ENCODE data around the gene APC2.
"Not testable (repeated sequence)": the region's sequence is repeated elsewhere in the genome, so short reads cannot be mapped to it uniquely, and the experiment has no call there.

The APC2 gene

DNA sequence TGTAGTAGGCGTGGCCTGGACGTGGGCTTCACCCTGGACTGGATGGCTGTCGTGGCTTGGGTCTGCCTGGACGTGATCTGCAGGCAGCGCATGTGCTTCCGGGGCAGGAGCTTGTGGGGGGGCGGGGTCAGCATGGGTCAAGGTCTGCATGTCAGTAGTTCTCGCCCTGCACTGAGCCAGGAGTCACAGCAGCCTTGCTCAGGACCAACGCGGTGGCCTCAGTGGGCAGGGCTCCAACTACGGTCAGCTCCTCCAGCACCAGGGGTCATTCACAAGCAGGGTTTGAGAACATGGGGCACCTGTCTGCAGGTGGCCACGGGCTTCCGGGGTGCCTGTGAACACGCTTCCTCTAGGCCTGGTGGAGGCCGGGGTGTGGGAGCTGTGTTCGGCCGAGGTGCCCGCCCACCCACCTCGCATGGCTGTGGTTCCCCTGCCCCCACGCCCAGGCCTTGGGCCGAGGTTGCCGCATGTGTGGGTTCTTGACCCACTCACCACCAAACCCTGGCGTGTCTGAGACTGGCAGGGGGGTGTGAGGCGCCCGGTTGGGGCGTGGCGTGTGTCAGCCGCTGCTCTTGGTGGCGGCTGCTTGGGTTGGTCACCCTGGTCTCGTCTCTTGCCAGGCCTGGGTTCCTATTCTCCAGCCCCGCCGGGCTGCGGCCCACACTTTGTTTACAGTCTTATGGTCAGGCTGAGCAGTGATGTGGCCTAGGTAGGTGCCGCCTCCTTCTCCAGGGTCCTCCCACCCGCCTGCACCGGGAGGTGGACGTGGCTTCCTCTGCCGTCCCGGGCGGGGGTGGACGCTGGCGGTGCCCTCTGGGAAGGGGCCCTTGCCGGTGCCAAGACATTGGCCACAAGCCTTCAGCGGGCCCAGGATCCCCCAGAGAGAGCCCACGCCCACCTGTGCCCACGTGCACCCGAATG, 16.5 kb upstream of the APC2 start:
- no peak for DNase-seq (ENCODE audit: low spot score in 2 of 2)

DNA sequence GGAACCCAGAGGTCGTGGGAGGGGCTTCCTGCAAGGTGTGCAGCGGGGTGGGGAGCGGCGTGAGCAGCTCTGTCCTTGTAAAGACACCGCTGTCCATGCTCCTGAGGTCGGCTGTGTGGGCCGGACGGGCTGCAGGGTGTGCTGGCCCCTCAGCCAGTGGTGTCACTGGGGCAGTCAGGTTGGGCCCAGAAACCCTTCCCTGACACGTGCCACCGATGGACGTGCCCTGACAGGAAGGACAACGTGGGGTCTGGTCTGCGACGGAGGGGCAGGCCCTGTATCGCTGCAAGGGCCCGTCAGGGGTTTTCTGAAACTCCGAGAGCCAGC, 15.9 kb upstream of the APC2 start:
- Mint-ChIP-seq H3K9me3 (no peaks in the 10 kb centered on the region), H3K36me3 (peaks cover 86% of the 10 kb centered on the region), H3K4me1 (peaks cover 7% of the 10 kb centered on the region), H3K27ac (no peak overlapping the region), H3K4me3 (no peak overlapping the region)
- DNase-seq (ENCODE audit: low spot score in 2 of 2), result no peak
- ATAC-seq, result no peak

More for the DNA sequence above, 16.5 kb upstream of the APC2 start:
- peaks cover 7% of the 10 kb centered on the region for H3K4me1 Mint-ChIP-seq
- ATAC-seq, result no peak
- H3K27ac Mint-ChIP-seq, result no peak overlapping the region
- no peak overlapping the region for H3K4me3 Mint-ChIP-seq
- H3K36me3 Mint-ChIP-seq, result peaks cover 85% of the 10 kb centered on the region
- no peaks in the 10 kb centered on the region for H3K9me3 Mint-ChIP-seq

DNA sequence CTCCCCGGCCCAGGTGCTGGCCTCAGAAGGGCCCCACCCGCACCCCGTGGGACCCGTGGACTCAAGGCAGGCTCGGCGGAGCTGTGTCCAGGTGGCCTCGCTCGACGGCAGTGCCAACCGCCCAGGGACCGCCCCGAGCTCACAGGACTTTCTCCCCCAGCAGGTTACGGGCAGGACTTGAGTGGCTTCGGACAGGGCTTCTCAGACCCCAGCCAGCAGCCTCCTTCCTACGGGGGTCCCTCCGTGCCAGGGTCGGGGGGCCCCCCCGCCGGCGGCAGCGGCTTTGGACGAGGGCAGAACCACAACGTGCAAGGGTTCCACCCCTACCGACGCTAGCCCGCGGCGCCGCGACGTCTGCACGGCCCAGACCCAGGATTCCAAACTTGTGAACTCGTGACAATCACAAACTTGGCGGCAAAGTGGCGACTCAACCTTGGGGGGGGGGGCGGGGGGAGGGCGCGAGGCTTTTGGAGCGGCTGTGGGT, 15.3 kb upstream of the APC2 start:
- Mint-ChIP-seq H3K36me3 (peaks cover 90% of the 10 kb centered on the region), H3K4me1 (peaks cover 11% of the 10 kb centered on the region)

DNA sequence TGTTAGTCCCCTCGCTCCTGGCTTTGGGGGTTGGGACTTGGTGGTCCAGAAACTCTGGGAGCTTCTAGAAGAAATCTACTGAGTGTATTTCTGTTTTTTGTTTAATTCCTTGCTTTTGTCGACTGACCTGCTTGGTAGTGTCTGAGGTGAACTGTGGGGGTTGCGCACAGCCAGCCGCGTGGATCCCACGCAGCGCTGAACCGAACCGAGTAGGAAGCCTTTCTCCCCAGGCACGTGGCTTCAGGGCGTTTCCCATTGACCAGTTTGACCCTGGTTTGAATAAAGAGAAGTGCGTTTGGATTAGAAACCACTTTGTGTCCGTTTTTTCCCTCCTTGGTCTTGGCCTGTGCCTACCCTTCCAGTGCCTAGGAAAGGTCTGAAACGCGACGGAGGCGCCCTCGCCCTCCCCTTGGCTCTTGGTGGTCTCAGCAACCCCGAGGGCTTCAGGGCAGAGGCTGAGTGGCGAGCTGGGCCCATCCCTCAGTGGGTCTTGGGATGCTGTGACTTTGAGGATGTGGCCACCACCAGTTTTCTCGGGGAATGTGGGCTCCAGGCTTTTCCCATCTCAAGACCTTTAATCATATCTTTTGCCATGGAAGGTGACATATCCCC, 14.4 kb upstream of the APC2 start:
- ATAC-seq (no peak), DNase-seq (ENCODE audit: low spot score in 2 of 2) (no peak)
- H3K36me3 Mint-ChIP-seq, result peaks cover 90% of the 10 kb centered on the region
- no peak overlapping the region for H3K27ac Mint-ChIP-seq
- H3K4me1 Mint-ChIP-seq, result peaks cover 19% of the 10 kb centered on the region
- H3K4me3 Mint-ChIP-seq, result no peak overlapping the region
- no peaks in the 10 kb centered on the region for H3K9me3 Mint-ChIP-seq

More for the DNA sequence above, 15.3 kb upstream of the APC2 start:
- ATAC-seq (no peak), DNase-seq (ENCODE audit: low spot score in 2 of 2) (no peak)
- Mint-ChIP-seq H3K9me3 (no peaks in the 10 kb centered on the region), H3K27ac (no peak overlapping the region), H3K4me3 (no peak overlapping the region)

DNA sequence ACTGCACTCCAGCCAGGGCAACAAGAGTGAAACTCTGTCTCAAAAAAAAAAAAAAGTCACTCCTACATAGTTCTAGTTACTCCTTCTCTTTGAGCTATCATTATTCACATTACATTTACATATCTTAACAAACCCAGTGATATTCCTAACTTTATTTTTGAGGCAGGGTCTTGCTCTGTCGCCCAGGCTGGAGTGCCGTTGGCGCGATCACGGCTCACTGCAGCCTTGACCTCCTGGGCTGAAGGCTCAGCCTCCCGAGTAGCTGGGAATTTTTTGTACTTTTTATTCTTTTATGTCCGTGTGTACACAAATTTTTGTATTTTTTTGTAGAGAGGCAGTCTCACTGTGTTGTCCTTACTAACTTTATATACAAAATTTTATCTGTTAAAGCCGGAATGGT, 12.3 kb upstream of the APC2 start:
- peaks cover 90% of the 10 kb centered on the region for H3K36me3 Mint-ChIP-seq
- H3K4me3 Mint-ChIP-seq, result peak overlapping the region; percentile 96
- no peak for DNase-seq (ENCODE audit: low spot score in 2 of 2)
- H3K4me1 Mint-ChIP-seq, result peaks cover 31% of the 10 kb centered on the region
- H3K9me3 Mint-ChIP-seq, result no peaks in the 10 kb centered on the region
- H3K27ac Mint-ChIP-seq, result peak overlapping the region; percentile 100
- ATAC-seq, result no peak

DNA sequence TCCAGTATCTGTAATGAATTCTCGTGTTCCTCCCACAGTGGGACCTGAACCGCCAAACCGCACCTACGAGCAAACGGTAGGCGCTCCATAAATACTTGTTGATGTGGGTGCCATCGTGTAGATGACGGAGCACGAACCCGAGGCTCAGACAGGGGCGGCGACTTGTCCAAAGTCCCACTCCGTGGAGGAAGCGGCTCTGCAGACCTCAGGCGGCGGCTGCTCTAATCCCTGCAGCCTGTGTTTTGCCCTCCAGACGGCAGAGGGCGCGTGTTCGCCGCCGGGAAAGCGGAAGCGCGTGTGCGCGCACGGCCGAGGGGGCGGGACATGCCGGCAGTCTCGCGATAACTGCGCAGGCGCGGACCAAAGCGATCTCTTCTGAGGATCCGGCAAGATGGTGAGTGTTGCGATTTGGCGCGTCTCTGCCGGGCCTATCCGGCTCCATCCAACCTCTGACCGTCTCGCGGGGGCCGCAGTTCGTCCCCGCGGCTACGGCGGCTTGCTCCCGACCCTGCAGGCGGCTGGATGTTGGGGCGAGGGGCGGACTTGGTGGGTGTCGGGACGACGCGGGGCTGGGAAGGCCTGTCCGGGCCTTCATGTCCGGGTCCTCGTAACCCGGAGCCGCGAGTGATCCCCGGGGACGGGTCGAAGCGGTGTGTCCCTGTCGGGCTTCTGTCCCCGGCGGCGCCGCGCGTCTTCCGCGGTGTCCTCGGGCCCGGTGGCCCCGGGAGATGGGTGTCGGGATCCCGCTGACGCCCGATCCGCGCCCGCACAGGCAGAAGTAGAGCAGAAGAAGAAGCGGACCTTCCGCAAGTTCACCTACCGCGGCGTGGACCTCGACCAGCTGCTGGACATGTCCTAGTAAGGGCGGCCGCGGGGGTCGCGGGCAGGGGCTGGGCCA, 11.6 kb upstream of the APC2 start, which contains the start of gene RPS15:
Gene RPS15, plus strand, starts transcription at position 362 of the 898 bp plus-strand sequence. Its CDS starts 30 bp downstream, at position 392.
- H3K27ac Mint-ChIP-seq, result peak within 1 kb of the TSS; percentile 100
- peak within 1 kb of the TSS; percentile 96 for H3K4me3 Mint-ChIP-seq
- H3K4me1 Mint-ChIP-seq, result peaks cover 31% of the 10 kb centered on the region
- DNase-seq (ENCODE audit: low spot score in 2 of 2), result peak; percentile 96 to 98
- no peaks in the 10 kb centered on the region for H3K9me3 Mint-ChIP-seq
- H3K36me3 Mint-ChIP-seq, result peaks cover 90% of the 10 kb centered on the region
- ATAC-seq, result peak; percentile 86

DNA sequence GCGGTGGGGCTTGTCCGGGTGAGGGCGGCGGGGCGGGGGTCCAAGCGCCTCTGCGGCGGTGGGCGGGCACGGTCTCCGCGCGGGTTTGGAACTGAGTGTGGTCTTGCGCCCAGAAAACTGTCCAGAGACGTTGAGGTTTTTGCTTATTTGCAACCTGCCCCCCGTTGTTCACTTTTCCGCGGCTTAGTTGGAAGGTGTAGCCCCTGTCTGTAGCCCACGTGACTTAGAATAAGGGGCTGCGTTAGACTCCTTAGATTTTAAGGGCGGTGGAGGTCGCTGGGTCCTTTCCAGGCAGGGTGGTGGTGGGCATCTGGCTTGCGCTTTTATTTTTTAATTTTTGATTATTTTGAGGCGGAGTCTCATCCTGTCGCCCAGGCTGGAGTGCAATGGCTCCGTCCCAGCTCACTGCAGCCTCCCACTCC, 11.0 kb upstream of the APC2 start:
- ATAC-seq (no peak), DNase-seq (ENCODE audit: low spot score in 2 of 2) (no peak)
- peaks cover 31% of the 10 kb centered on the region for H3K4me1 Mint-ChIP-seq
- no peaks in the 10 kb centered on the region for H3K9me3 Mint-ChIP-seq
- H3K36me3 Mint-ChIP-seq, result peaks cover 90% of the 10 kb centered on the region
- H3K4me3 Mint-ChIP-seq, result peak overlapping the region; percentile 96
- H3K27ac Mint-ChIP-seq, result peak overlapping the region; percentile 100

DNA sequence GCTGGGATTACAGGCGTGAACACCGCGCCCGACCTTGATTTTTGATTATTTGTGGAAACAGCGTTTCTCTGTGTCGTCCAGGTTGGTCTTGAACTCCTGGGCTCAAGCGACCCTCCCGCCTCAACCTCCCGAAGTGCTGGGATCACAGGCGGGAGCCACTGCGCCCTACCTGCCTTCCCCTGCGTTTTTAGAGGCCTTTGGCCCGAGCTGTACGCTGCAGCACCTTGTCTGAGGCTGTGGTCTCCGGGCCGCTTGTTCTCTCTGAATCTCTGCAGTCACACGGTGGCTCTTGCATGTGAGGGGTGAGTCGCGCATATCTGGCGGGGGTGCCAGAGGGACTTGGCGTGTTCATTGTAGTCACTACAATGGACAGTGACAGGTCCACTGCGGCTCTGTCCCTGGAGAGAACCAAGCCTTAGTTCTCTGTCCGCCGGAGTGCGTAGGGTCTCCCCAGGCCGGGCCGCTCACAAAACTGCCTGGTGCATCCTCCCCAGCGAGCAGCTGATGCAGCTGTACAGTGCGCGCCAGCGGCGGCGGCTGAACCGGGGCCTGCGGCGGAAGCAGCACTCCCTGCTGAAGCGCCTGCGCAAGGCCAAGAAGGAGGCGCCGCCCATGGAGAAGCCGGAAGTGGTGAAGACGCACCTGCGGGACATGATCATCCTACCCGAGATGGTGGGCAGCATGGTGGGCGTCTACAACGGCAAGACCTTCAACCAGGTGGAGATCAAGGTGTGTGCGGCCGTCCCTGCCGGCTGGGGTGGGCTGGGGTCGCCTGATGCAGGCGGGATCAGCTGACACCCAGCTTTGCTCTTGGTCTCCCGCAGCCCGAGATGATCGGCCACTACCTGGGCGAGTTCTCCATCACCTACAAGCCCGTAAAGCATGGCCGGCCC, 10.2 kb upstream of the APC2 start:
- H3K27ac Mint-ChIP-seq, result peak overlapping the region; percentile 100
- peaks cover 87% of the 10 kb centered on the region for H3K36me3 Mint-ChIP-seq
- not testable (repeated sequence) for H3K9me3 Mint-ChIP-seq; DNase-seq (ENCODE audit: low spot score in 2 of 2); ATAC-seq
- peaks cover 34% of the 10 kb centered on the region for H3K4me1 Mint-ChIP-seq
- H3K4me3 Mint-ChIP-seq, result peak overlapping the region; percentile 96

DNA sequence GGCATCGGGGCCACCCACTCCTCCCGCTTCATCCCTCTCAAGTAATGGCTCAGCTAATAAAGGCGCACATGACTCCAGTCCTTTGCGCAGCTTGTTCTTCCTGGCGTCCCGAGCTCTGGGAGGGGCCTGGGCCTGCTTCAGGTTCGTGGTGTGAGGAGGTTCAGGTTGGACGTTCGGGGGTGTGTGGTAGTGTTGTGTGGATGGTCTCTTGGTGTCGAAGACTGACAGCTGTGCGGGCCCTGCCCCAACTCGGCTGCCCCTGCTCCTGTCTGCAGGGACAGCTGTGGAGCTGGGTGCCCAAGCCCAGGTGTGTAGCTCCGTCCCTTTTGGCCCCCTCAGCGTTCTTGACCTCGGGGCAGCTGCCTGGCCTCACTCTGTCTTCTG, 9.5 kb upstream of the APC2 start:
- Mint-ChIP-seq H3K27ac (peak overlapping the region; percentile 100), H3K36me3 (peaks cover 83% of the 10 kb centered on the region), H3K4me1 (peaks cover 38% of the 10 kb centered on the region), H3K4me3 (peak overlapping the region; percentile 96), H3K9me3 (no peaks in the 10 kb centered on the region)
- no peak for ATAC-seq
- DNase-seq (ENCODE audit: low spot score in 2 of 2), result no peak

DNA sequence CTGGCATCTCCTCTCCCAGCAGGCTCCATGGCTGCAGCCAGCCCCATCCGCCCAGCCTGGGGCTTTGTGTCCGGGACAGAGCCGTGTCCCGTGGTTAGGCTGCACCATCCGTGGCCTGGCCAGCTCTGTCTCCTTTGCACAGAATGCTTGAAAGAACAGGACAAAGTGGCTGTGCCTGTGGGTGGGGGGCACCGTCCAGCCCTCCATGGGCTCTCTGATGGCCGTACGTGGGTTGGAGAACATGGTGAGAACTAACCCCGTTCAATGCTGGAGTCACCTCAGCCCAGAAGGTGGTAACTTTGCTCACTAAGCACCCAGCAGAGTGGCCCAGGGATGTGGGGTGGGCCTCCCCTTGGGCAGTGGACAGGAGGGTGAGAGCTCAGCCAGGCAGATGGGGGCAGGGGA, 8.9 kb upstream of the APC2 start:
- Mint-ChIP-seq H3K4me1 (peaks cover 41% of the 10 kb centered on the region), H3K9me3 (no peaks in the 10 kb centered on the region), H3K36me3 (peaks cover 81% of the 10 kb centered on the region), H3K4me3 (peak overlapping the region; percentile 96), H3K27ac (peak overlapping the region; percentile 100)
- ATAC-seq (no peak), DNase-seq (ENCODE audit: low spot score in 2 of 2) (no peak)

DNA sequence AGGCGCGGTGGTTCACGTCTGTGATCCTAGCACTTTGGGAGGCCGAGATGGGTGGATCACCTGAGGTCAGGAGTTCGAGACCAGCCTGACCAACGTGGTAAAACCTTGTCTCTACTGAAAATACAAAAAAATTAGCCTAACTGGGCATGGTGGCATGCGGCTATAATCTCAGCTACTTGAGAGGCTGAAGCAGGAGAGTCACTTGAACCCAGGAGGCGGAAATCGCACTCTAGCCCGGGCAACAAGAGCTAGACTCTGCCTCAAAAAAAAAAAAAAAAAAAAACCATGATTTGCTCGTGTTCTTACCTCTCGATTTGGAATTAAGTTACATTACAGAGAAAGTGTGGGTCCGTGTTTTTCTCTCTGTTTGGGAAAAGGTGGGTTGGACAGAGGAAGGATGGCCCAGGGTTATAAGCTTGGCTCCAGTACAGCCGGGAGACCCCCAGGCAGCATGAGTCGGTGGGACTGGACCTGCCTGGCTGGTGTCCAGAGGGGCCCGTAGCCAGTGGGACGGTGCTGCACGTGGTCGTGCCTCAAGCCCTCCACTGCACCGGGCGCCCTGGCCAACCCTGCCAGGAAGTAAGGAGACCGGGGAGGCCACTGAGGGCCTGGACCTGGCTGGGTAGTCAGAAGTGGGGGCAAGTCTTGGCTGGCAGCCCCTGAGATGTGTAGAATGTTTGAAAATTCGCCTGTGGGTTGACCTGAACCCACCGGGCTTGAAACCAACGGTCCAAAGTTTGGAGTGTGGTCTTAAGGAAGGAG, 8.1 kb upstream of the APC2 start:
- H3K4me1 Mint-ChIP-seq, result peaks cover 41% of the 10 kb centered on the region
- peaks cover 75% of the 10 kb centered on the region for H3K36me3 Mint-ChIP-seq
- DNase-seq (ENCODE audit: low spot score in 2 of 2) (no peak), ATAC-seq (no peak)
- H3K27ac Mint-ChIP-seq, result peak overlapping the region; percentile 100
- no peaks in the 10 kb centered on the region for H3K9me3 Mint-ChIP-seq
- peak overlapping the region; percentile 96 for H3K4me3 Mint-ChIP-seq

DNA sequence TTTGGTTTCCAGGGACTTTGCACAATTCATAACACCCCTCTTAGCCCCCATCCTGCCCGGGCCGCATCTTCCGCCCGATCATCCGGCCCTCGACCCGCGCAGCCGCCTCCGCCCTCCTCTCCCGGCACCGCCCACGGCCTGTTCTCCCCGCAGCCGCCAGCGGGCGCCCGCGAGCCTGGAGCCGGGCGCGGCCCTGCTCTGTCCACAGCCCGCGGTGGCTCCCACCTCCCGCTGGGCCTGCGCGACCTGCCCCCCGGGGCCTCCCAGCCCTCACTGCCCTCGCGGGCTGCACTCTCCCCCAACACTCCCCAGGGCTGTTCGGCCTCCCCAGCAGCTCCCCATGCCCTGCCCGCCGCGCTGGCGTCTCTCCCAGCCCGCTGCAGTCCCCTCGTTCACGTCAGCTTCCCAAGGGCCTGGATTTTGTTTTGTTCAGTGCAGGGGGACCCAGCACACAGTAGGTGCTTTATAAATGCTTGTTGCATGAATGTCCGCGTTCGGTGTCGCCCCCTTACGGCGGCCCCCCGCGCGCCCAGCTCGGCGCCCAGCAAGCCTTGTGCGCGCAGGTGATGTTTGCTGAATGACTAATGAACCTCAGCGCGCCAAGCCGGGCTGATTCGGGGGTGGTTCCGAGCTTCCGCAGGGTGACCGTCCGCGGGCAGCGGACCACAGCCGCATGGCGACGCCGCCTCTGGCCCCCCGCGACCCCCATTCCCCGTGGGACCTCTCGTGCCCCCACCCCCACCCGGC, 4.6 kb upstream of the APC2 start:
- ATAC-seq, result peak; percentile 86
- H3K4me3 Mint-ChIP-seq, result peak overlapping the region; percentile 73
- peaks cover 43% of the 10 kb centered on the region for H3K36me3 Mint-ChIP-seq
- DNase-seq (ENCODE audit: low spot score in 2 of 2), result peak; percentile 92 to 94
- peaks cover 32% of the 10 kb centered on the region for H3K4me1 Mint-ChIP-seq
- H3K9me3 Mint-ChIP-seq, result no peaks in the 10 kb centered on the region
- H3K27ac Mint-ChIP-seq, result peak overlapping the region; percentile 32
